ENCODE measurements around the gene NAP1L4. TPM values are rescaled to one million over a fixed set of nuclear protein-coding genes. Genes with fewer than 3 reads are reported as not detected.

Gene NAP1L4
- polyA plus RNA-seq, 1 donor from 2014 or later = 199 TPM

DNA sequence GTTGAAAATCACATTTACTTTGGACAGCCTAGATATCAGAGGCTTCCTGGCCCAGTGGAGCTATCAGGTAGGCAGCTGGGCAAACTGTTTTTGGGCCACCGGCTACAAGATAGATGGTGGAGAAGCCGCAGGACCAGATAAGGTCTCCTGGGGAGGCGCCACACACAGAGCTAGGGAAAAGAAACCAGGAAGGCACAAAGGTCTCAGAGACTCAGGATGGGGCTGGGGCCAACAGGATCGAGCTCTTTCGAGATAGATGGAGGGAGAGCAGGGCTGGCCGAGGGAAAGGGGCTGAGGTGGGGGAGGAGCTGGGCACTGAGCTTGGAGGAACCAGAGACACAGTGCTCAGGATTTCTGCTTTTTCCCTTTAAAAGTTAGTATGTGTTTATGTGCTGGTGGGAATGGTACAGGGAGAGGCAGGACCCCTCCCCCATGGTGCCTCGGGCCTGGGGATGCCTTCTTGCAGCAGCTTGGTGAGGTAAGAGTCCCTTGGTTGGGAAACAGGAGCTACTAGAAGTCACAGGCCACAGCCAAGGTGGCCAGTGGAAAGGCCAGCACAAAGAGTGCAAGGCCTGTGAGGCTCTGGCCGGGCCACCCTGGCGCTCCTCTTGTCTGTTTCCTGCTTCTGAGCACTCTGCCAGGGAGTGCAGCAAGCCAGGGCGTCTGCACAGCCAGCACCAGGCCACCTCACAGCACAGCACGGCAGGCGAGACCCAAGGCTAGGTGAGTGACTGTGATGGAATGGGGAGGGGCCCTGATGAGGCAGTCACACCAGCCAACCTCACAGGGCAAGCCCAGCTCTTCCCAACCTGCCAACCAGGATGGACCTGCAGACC, 11.5 kb upstream of the NAP1L4 start:
- Histone ChIP-seq H2AFZ (ENCODE audit: low read depth, low read length) (no peak overlapping the region), H3K27me3 (ENCODE audit: insufficient read depth, low read depth, low read length) (no peaks in the 10 kb centered on the region), H3K9me2 (ENCODE audit: insufficient read depth, low read length) (no peaks in the 10 kb centered on the region), H3K27ac (ENCODE audit: low read length) (no peak overlapping the region), H3K9me3 (ENCODE audit: low read length) (no peaks in the 10 kb centered on the region), H3K9ac (ENCODE audit: low read length) (no peak overlapping the region), H3K36me3 (ENCODE audit: insufficient read depth, low read length) (no peaks in the 10 kb centered on the region), H3F3A (ENCODE audit: insufficient read depth, low read length, poor library complexity, severe bottlenecking) (no peaks in the 10 kb centered on the region), H3K4me3 (ENCODE audit: low read length) (no peak overlapping the region), H4K20me1 (ENCODE audit: insufficient read depth) (no peaks in the 10 kb centered on the region), H3K79me2 (replicated peaks; ENCODE audit: insufficient read depth, low read length) (no peaks in the 10 kb centered on the region), H3K4me2 (ENCODE audit: low read length) (no peak overlapping the region)
- TF ChIP-seq, protein P1, sequence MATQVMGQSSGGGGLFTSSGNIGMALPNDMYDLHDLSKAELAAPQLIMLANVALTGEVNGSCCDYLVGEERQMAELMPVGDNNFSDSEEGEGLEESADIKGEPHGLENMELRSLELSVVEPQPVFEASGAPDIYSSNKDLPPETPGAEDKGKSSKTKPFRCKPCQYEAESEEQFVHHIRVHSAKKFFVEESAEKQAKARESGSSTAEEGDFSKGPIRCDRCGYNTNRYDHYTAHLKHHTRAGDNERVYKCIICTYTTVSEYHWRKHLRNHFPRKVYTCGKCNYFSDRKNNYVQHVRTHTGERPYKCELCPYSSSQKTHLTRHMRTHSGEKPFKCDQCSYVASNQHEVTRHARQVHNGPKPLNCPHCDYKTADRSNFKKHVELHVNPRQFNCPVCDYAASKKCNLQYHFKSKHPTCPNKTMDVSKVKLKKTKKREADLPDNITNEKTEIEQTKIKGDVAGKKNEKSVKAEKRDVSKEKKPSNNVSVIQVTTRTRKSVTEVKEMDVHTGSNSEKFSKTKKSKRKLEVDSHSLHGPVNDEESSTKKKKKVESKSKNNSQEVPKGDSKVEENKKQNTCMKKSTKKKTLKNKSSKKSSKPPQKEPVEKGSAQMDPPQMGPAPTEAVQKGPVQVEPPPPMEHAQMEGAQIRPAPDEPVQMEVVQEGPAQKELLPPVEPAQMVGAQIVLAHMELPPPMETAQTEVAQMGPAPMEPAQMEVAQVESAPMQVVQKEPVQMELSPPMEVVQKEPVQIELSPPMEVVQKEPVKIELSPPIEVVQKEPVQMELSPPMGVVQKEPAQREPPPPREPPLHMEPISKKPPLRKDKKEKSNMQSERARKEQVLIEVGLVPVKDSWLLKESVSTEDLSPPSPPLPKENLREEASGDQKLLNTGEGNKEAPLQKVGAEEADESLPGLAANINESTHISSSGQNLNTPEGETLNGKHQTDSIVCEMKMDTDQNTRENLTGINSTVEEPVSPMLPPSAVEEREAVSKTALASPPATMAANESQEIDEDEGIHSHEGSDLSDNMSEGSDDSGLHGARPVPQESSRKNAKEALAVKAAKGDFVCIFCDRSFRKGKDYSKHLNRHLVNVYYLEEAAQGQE (IDR thresholded peaks at IDR 0.05; ENCODE audit: borderline replicate concordance) = no peak
- no peak for TF ChIP-seq SMC3 (conservative IDR thresholded peaks at IDR 0.05; ENCODE audit: poor library complexity)
- no peak for TF ChIP-seq MXI1 (conservative IDR thresholded peaks at IDR 0.05; ENCODE audit: poor library complexity, severe bottlenecking)
- no peak for TF ChIP-seq EP300 (conservative IDR thresholded peaks at IDR 0.05; ENCODE audit: poor library complexity, severe bottlenecking)
- TF ChIP-seq POLR2AphosphoS5 (IDR thresholded peaks at IDR 0.05) = no peak
- no peak for TF ChIP-seq TAF1 (IDR thresholded peaks at IDR 0.05; ENCODE audit: low read depth)
- no peak for TF ChIP-seq RAD21 (conservative IDR thresholded peaks at IDR 0.05)
- TF ChIP-seq, protein P2, sequence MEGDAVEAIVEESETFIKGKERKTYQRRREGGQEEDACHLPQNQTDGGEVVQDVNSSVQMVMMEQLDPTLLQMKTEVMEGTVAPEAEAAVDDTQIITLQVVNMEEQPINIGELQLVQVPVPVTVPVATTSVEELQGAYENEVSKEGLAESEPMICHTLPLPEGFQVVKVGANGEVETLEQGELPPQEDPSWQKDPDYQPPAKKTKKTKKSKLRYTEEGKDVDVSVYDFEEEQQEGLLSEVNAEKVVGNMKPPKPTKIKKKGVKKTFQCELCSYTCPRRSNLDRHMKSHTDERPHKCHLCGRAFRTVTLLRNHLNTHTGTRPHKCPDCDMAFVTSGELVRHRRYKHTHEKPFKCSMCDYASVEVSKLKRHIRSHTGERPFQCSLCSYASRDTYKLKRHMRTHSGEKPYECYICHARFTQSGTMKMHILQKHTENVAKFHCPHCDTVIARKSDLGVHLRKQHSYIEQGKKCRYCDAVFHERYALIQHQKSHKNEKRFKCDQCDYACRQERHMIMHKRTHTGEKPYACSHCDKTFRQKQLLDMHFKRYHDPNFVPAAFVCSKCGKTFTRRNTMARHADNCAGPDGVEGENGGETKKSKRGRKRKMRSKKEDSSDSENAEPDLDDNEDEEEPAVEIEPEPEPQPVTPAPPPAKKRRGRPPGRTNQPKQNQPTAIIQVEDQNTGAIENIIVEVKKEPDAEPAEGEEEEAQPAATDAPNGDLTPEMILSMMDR (IDR thresholded peaks at IDR 0.05; ENCODE audit: poor library complexity, severe bottlenecking) = no peak
- TF ChIP-seq EZH2 (IDR thresholded peaks at IDR 0.05; ENCODE audit: borderline replicate concordance, insufficient read depth, low read length, poor library complexity, severe bottlenecking) = no peak

DNA sequence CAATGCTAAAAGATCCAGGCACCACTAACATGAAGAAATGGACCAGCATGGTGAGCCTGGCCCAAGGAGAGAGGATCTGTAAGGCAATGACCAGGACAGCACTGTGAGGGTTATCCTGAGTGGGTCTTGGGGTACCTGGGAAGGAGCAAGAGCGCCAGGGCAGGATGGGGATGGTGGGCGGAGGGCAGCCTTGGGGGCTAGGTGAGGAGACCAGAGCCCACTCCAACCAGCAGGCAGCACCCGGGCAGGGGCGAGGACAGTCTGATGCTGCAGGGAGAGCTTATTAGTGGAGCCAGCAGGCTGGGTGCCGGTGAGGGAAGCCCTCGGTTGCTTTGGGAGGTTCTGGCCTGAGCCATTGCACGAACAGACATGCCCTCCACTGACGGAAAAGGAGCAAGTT, 10.7 kb upstream of the NAP1L4 start:
- no peak overlapping the region for H3K4me3 ChIP-seq (ENCODE audit: low read length)
- H3K27me3 ChIP-seq (ENCODE audit: insufficient read depth, low read depth, low read length) = no peaks in the 10 kb centered on the region
- H2AFZ ChIP-seq (ENCODE audit: low read depth, low read length) = no peak overlapping the region
- no peaks in the 10 kb centered on the region for H3K79me2 ChIP-seq (replicated peaks; ENCODE audit: insufficient read depth, low read length)
- H3K9me3 ChIP-seq (ENCODE audit: low read length) = no peaks in the 10 kb centered on the region
- TF ChIP-seq TAF1 (IDR thresholded peaks at IDR 0.05; ENCODE audit: low read depth) (no peak), POLR2AphosphoS5 (IDR thresholded peaks at IDR 0.05) (no peak), EP300 (conservative IDR thresholded peaks at IDR 0.05; ENCODE audit: poor library complexity, severe bottlenecking) (no peak), MXI1 (conservative IDR thresholded peaks at IDR 0.05; ENCODE audit: poor library complexity, severe bottlenecking) (no peak), EZH2 (IDR thresholded peaks at IDR 0.05; ENCODE audit: borderline replicate concordance, insufficient read depth, low read length, poor library complexity, severe bottlenecking) (no peak), RAD21 (conservative IDR thresholded peaks at IDR 0.05) (no peak), SMC3 (conservative IDR thresholded peaks at IDR 0.05; ENCODE audit: poor library complexity) (no peak)
- TF ChIP-seq, protein P2 (IDR thresholded peaks at IDR 0.05; ENCODE audit: poor library complexity, severe bottlenecking) = no peak
- TF ChIP-seq, protein P1 (IDR thresholded peaks at IDR 0.05; ENCODE audit: borderline replicate concordance) = no peak
- H3K4me2 ChIP-seq (ENCODE audit: low read length) = no peak overlapping the region
- no peaks in the 10 kb centered on the region for H3K9me2 ChIP-seq (ENCODE audit: insufficient read depth, low read length)
- no peaks in the 10 kb centered on the region for H3F3A ChIP-seq (ENCODE audit: insufficient read depth, low read length, poor library complexity, severe bottlenecking)
- H3K27ac ChIP-seq (ENCODE audit: low read length) = no peak overlapping the region
- no peaks in the 10 kb centered on the region for H3K36me3 ChIP-seq (ENCODE audit: insufficient read depth, low read length)
- H4K20me1 ChIP-seq (ENCODE audit: insufficient read depth) = no peaks in the 10 kb centered on the region
- no peak overlapping the region for H3K9ac ChIP-seq (ENCODE audit: low read length)

Data from neural cell (in vitro differentiated cells).